ENCODE data around the gene UBE3C.

UBE3C gene

GRCh38 chr7:157183832-157184231, 45.1 kb downstream of the UBE3C start:
- no peak for DNase-seq

- DNase-seq: no peak
These were observed 49.5 kb downstream of the UBE3C start for GRCh38 chr7:157188091-157188665.

- no peak for DNase-seq
These were observed 50.7 kb downstream of the UBE3C start for GRCh38 chr7:157189405-157189804.

DNA sequence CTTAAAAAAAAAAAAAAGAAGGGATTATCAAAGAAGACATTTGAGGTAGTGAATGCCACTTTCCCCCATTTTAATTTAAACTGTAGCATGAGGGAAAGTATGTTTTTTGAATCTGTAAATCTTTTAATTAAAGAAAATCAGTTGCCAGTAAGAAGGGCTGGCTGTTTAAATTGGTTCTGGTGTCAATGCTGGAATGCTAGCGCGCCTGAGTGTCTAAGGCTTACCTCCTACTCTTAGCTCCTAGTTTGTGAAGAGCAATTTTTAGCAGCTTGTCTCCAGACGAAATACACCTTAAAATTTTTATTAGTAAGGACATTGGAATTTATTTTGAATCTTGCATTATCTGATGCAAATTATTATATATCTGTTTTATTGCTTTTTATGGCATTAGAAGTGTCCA, 54.1 kb downstream of the UBE3C start:
- DNase-seq: no peak

DNA sequence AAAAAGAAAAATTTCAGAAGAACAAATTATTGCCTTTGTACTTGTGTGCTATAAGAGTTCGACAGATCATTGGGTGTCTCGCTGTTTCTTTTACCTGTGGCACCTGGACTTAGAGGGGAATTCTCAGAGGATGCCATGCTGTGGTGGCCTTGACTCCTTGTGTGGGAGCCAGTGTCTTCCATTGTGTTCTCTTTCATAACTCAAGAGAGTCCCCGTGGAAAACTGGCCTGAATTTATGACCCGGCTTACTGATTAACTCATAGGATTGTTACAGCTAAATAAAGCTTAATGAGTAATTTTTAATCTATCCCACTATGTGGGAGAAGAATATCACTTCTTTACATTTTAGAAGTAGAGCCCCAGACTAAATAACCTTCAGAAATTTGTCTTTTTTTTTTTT, 54.5 kb downstream of the UBE3C start:
- DNase-seq: no peak

DNA sequence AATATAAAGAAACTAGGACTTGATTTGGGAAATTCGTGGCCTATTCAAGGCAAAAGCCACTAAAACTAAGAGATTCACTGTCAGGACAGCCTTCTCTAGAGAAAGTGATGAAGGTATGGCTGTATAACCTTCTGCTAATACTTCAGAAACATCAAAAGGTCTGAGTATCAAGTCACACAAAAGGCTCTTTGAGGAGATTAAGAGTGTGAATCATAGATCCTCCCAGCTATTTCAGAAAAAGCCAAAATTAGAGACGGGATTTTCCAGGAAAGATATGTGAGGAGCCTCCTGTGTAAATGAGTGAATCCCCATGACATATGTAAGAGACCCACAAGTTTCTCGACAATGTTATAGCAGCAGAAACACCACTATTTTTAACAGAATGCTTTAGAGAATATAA, 56.2 kb downstream of the UBE3C start:
- DNase-seq: no peak

- DNase-seq: no peak
These were observed 57.1 kb downstream of the UBE3C start for GRCh38 chr7:157195868-157196267.

GRCh38 chr7:157204134-157204533, 65.4 kb downstream of the UBE3C start:
- no peak for DNase-seq

DNA sequence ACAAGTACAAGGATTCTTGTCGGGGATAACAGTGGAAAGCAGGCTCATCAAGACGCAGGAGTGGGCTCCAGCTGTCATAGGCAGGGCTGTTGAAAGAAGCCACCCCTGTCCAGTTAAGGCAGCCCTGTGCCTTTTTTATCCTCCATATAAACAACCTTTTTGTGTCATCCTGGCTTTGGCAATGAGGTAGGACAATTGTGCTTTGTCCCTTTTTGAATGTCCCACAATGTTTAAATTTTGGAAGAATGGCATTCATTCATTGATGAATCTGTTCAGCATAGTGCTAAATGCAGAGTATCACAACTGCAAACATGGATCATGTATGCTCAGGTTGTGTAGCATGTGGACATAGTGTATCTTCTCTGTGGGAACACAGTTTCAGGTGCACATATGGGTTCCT, 66.7 kb downstream of the UBE3C start:
- DNase-seq: no peak

- DNase-seq: no peak
These were observed 70.1 kb downstream of the UBE3C start for GRCh38 chr7:157208571-157209413.

GRCh38 chr7:157210682-157211081, 72.0 kb downstream of the UBE3C start:
- no peak for DNase-seq

DNA sequence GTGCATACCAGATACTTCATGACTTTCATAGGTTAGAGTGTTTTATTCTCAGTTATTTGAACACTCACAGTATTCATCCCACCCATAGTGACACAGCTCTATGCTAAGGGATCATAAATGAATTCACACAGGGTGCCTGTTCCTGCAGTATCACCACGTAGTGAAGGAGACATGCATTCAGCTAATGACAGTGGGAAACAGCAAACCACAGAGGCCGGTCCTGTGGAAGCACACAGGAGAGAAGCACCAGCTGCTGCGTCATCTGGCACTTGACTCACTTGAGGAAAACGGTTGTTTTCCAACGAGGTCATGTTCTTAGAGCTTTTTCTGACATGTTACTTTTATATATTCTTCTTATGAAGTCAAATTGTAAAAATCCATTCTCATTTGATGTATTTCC, 73.0 kb downstream of the UBE3C start:
- no peak for DNase-seq

GRCh38 chr7:157219154-157219553, 80.4 kb downstream of the UBE3C start:
- DNase-seq: no peak

DNA sequence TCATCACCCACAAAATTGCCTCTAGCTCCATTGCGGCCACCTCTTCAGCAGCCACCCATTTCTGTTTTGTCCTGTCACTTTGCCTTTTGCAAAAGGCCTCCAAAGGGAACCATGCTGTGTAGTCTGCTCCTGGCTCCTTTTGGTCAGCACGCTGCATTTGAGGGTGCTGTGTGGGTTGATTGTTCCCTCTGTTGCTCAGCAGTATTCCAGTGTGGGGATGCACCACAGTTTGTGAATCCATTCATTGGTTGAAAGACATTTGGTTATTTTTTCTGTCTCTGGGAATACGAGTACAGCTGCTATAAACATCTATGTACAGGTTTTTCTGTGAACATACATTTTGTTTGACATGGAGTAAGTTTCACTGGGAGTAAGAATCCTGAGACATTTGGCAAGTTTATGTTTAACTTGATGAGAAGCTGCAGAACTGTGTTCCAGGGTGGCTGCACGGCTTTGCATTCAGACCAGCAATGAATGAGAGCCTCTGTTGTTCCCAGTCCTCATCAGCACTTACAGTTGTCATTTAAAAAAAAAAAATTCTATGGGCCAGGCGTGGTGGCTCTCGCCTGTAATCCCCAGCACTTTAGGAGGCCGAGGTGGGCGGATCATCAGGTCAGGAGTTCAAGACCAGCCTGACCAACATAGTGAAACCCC, 82.3 kb downstream of the UBE3C start:
- no peak for DNase-seq

DNA sequence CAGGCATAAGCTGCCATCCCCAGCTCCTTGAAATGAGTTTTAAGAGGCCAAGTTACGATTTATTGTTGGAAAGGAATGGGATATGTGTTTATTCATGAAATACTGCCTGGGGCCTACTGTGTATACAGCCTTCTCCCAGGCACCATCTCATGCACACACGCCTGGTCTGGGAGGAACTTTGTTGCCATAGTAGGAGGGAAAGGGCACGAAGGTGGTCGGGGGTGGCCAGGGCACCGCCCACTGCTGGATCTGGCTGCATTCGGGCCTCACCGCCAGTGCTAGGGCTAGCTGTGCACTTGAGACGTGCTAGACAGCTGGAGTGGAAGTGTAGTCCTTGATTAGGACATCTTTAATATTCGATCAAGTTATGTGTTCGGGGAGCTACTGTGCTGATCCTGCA, 84.0 kb downstream of the UBE3C start:
- no peak for DNase-seq

GRCh38 chr7:157224627-157225026, 85.9 kb downstream of the UBE3C start:
- DNase-seq: no peak

- DNase-seq: no peak
These were observed 90.2 kb downstream of the UBE3C start for GRCh38 chr7:157228864-157229422.

- no peak for DNase-seq
These were observed 95.0 kb downstream of the UBE3C start for GRCh38 chr7:157233677-157234076.

DNA sequence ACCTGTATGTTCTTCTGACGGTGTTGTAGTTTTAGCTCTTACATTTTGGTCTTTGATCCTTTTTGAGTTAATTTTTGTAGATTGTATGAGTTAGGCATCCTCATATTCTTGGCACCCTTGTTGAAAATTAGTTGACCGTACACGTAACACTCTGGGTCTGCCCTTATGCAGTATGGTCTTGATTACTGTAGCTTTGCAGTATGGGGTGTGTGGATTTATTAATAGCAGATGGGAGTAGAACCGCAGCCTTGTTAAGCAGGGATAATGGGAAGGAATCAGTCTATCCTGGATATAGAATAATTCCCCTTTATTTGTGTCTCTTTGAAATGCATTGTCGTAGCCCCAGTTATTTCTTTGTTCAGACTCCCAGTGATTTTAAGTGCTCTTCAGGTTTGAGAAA, 95.5 kb downstream of the UBE3C start:
- no peak for DNase-seq

DNA sequence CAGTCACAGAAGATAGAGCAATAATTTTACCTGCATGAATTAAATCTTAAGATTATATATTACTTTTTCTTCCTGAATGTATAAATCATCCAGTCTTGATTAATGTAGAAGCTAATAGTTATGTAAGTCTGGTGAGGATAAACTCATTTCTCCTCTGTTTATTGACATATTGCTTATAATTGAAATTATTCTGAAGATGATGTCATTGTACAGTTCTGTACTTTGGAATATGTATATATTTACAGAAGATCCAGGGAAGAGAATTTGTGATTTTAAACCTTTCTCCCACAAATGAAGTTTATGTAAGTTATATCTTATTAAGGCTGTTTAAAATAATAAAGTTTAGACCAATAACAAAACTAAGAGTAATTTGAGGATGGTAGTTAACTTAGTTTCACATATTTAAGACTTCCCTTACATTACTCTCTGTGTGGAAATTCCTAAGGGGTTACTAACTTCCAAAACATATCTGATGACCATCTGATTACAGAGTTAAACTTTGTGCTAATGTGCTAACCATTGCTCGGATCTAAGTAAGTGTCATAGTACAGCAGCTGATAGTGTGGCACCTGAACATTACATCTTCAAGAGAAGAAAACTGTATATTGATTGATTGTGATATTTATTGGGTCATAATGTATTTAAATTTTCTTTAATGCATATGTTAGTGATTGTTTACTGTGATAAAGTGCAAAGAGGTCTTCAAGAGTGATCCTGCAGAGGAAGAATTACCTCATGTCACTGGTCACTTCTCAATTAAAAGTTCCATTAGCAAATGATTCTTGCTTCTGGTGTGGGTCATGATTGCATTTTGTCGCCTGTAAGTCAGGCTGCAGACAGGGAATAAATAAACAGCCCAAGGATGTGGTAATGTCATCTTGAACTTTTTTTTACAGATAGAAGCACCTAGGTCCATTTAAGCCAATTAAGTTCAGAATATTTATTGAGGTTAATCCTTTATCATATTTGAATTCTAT, 96.9 kb downstream of the UBE3C start:
- no peak for DNase-seq

DNA sequence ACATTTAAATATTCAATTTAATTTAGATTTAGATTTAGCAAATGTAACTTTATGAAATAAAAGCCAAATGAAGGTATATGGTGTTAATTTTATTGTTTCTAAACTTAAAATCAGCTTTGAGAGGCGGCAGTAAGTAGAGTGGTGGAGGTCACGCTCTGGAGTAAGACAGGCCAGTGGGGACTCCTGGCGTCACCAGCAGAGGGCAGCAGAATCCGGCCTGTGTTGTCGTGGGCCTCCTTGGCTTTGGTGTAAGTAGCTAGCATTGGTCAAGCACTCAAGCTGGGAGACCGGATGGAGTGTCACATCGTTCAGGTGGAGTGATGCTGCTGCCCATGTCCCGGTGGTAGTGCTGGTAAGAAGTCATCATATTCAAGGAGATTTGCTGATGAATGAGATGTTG, 99.4 kb downstream of the UBE3C start:
- no peak for DNase-seq

DNA sequence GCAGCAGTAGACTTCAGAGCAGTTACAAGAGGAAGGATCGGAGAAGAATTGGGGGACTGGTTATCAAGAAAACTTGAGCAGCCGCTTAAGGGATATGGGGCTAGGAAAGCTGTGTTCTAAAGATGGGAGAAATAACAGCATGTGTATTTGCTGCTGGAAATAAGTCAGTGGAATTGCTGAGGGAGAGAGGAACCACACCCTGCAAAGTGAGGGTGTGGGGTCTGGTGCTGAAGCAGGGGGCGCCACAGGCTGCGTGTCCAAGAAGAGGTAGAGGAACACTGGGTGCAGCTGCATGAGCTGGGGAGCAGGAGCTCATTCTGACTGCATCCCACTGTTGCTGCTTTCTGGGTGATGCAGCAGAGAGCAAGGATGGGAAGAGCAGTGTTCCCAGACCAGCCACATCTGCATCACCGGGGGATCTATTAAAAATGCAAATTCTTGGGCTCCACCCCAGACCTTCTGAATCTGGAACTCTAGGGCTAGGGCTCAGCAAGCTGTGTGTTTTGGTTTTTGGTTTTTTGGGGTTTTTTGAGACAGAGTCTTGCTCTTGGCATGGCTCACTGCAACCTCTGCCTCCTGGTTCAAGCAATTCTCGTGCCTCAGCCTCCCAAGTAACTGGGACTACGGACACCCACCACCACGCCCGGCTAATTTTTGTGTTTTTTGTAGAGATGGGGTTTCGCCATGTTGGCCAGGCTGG, 101.0 kb downstream of the UBE3C start:
- DNase-seq: no peak
